ENCODE measurements around the gene SORCS2. TPM values are rescaled to one million over a fixed set of nuclear protein-coding genes. Genes with fewer than 3 reads are reported as not detected.

The SORCS2 gene
- total RNA-seq, 2 experiments from 2014 or later, result 0.07 TPM

DNA sequence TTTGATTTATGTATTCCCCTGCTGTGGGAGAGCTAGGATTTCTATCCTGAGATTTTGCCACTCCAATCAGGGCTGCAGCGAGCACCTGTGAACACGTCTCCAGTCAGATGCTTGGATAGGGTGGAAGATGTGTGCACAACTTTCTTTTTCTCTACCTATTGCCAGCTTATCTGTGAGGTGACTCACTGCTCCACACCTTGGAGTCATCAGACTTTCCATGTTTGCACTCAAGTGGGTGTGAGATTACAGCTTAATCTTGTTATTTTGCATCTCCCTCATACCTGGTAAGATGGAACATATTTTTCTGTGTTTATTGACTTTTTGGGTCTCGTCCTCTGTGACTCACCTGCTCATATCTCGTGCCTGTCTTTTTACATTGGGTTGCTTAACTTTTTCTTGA lies 210.2 kb downstream of the SORCS2 start:
- Mint-ChIP-seq H3K27me3 (peaks cover 18% of the 10 kb centered on the region), H3K27ac (no peak overlapping the region), H3K4me3 (no peak overlapping the region), H3K36me3 (no peaks in the 10 kb centered on the region), H3K4me1 (ENCODE audit: low read depth) (no peaks in the 10 kb centered on the region), H3K9me3 (peaks cover 3% of the 10 kb centered on the region)
- ChIA-PET POLR2A (no interaction called here), CTCF (no interaction called here)
- intact Hi-C loops (cut with micrococcal nuclease), result no loop called here
- DNase-seq, result no peak

- peaks cover 15% of the 10 kb centered on the region for H3K27me3 Mint-ChIP-seq
- H3K4me1 Mint-ChIP-seq (ENCODE audit: low read depth), result no peaks in the 10 kb centered on the region
- H3K4me3 Mint-ChIP-seq, result no peak overlapping the region
- peaks cover 3% of the 10 kb centered on the region for H3K9me3 Mint-ChIP-seq
- DNase-seq, result no peak
- no peak overlapping the region for H3K27ac Mint-ChIP-seq
- H3K36me3 Mint-ChIP-seq, result no peaks in the 10 kb centered on the region
- intact Hi-C loops (cut with micrococcal nuclease), result no loop called here
- POLR2A ChIA-PET, result no interaction called here
- CTCF ChIA-PET, result no interaction called here
These were observed 210.7 kb downstream of the SORCS2 start for GRCh38 chr4:7403001-7403400.

- POLR2A ChIA-PET, result no interaction called here
- Mint-ChIP-seq H3K27me3 (peaks cover 11% of the 10 kb centered on the region), H3K4me3 (no peak overlapping the region), H3K36me3 (peaks cover 2% of the 10 kb centered on the region), H3K4me1 (ENCODE audit: low read depth) (no peaks in the 10 kb centered on the region), H3K9me3 (peaks cover 15% of the 10 kb centered on the region), H3K27ac (no peak overlapping the region)
- CTCF ChIA-PET, result no interaction called here
- DNase-seq, result no peak
- intact Hi-C loops (cut with micrococcal nuclease), result no loop called here
These were observed 215.8 kb downstream of the SORCS2 start for GRCh38 chr4:7408166-7408565.

DNA sequence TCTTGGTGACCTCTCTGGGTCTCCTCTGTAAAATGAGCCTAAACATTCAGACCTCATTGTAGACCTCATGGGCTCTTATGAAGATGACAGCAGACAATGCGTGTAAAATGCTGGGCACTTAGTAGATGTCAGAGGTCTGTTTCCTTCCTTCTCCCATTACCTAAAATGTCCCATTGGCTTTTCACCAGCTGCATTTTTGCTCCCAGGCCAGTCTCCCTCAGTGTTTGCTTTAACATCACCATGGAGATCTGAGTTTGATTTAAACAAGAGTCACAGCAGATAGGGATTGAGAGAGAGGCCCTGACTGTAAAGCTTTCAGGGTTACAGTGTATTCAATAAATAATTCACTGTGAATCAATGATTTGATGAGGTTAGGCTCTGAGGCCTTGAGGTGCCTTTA lies 218.1 kb downstream of the SORCS2 start:
- no peak for DNase-seq
- Mint-ChIP-seq H3K27me3 (peaks cover 19% of the 10 kb centered on the region), H3K27ac (no peak overlapping the region), H3K36me3 (peaks cover 2% of the 10 kb centered on the region), H3K4me1 (ENCODE audit: low read depth) (no peaks in the 10 kb centered on the region), H3K9me3 (peaks cover 15% of the 10 kb centered on the region), H3K4me3 (no peak overlapping the region)
- CTCF ChIA-PET, result no interaction called here
- intact Hi-C loops (cut with micrococcal nuclease), result no loop called here
- POLR2A ChIA-PET, result no interaction called here

GRCh38 chr4:7411491-7411890 lies 219.2 kb downstream of the SORCS2 start:
- DNase-seq, result no peak
- ChIA-PET POLR2A (no interaction called here), CTCF (no interaction called here)
- no peak overlapping the region for H3K27ac Mint-ChIP-seq
- H3K27me3 Mint-ChIP-seq, result peaks cover 24% of the 10 kb centered on the region
- intact Hi-C loops (cut with micrococcal nuclease), result no loop called here
- peaks cover 16% of the 10 kb centered on the region for H3K9me3 Mint-ChIP-seq
- no peaks in the 10 kb centered on the region for H3K4me1 Mint-ChIP-seq (ENCODE audit: low read depth)
- H3K4me3 Mint-ChIP-seq, result no peak overlapping the region
- H3K36me3 Mint-ChIP-seq, result peaks cover 2% of the 10 kb centered on the region

DNA sequence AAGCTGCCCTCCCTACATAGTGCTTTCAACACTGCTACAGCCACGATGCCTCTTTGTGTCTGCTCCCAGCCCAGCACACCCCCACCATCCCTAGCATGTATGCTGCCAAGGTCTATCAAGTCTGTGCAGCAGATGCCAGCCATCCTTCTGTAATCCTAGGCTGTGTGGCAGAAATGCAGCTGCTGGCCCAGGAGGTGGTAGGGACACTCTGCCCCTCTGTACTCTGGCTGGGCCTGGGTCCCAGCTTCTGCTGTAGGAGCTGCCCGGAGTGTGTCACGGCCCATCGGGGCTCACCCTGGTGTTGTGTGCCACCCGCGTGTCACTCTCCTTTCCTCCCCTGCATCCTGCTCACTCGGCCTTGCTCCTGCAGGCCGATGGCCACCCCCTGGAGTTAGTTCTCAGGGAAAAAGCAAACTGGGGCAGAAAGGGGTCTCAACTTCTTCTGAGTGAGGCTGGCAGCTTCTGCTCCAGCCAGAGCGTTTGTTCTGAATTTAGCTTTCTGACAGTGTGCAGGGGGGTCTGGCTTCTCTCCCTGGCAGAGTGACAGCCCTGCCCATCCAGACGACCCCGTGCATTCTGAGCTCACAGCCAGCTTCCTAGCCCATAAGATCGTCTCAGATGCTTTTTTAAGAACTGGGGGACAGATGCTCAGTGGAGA lies 219.7 kb downstream of the SORCS2 start:
- H3K4me1 Mint-ChIP-seq (ENCODE audit: low read depth), result no peaks in the 10 kb centered on the region
- intact Hi-C loops (cut with micrococcal nuclease), result no loop called here
- H3K9me3 Mint-ChIP-seq, result peaks cover 20% of the 10 kb centered on the region
- no peak overlapping the region for H3K4me3 Mint-ChIP-seq
- peaks cover 28% of the 10 kb centered on the region for H3K27me3 Mint-ChIP-seq
- no peak for DNase-seq
- ChIA-PET CTCF (no interaction called here), POLR2A (no interaction called here)
- H3K27ac Mint-ChIP-seq, result no peak overlapping the region
- peaks cover 2% of the 10 kb centered on the region for H3K36me3 Mint-ChIP-seq

DNA sequence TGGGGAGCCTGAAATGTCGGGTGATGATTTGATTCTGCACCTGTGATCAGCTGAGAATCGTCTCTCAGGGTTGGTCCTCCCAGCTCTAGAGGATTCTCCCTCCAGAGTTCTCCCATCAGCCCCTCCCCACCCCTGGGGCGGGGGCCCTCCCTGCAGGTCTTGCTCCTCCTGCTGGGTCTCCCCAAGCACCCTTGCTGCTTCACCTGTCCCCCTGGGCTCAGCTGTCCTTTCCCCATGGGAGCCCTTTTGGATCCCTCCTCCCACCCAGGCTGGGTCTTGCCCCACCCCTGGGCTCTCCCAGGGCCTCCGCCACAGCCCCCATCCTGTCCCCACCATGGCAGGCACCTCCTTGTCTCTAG lies 220.2 kb downstream of the SORCS2 start:
- Mint-ChIP-seq H3K27me3 (peaks cover 28% of the 10 kb centered on the region), H3K9me3 (peaks cover 18% of the 10 kb centered on the region), H3K36me3 (peaks cover 2% of the 10 kb centered on the region), H3K4me1 (ENCODE audit: low read depth) (no peaks in the 10 kb centered on the region), H3K27ac (no peak overlapping the region), H3K4me3 (no peak overlapping the region)
- DNase-seq, result no peak
- POLR2A ChIA-PET, result no interaction called here
- CTCF ChIA-PET, result no interaction called here
- intact Hi-C loops (cut with micrococcal nuclease), result no loop called here

GRCh38 chr4:7414046-7414445 lies 221.7 kb downstream of the SORCS2 start:
- intact Hi-C loops (cut with micrococcal nuclease), result no loop called here
- H3K27me3 Mint-ChIP-seq, result peaks cover 28% of the 10 kb centered on the region
- CTCF ChIA-PET, result no interaction called here
- POLR2A ChIA-PET, result no interaction called here
- peaks cover 19% of the 10 kb centered on the region for H3K9me3 Mint-ChIP-seq
- H3K4me3 Mint-ChIP-seq, result no peak overlapping the region
- no peak for DNase-seq
- H3K27ac Mint-ChIP-seq, result no peak overlapping the region
- no peaks in the 10 kb centered on the region for H3K36me3 Mint-ChIP-seq
- H3K4me1 Mint-ChIP-seq (ENCODE audit: low read depth), result no peaks in the 10 kb centered on the region

DNA sequence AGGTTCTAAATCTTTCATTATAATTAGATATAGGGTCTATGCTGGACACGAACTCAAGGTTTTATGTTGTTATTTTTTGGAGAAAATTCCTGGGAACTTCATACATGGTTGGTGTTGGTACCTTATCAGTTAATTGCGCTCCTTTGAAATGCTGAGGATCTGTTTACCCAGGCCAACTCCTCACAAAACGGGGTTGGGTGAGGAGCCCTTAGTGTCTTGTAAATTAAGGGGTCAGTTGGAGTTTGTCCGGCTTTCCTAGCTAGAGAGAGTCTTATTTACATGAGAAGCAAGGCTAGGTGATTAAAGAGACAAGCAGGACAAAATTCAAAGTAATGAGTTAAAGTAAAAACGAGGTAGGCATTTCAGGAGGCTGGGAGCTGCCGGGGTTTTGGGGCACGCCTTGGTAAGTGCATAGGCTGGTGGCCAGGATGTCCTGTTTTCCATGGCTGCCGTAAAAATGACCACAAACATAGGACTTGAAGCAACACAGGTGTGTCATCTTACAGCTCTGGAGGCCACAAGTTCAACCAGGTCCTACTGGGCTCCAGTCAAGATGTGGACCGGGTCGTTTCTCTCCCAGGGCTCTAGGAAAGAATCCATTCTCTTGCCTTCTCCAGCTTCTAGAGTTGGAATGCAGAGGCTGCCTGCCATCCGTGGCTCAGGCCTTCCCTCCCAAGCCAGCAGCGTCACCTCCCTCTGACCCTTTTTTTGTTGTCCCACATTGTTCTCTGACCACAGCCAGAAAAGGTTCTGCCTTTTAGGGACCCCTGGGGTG lies 222.6 kb downstream of the SORCS2 start:
- H3K27ac Mint-ChIP-seq, result no peak overlapping the region
- H3K9me3 Mint-ChIP-seq, result peaks cover 15% of the 10 kb centered on the region
- CTCF ChIA-PET, result no interaction called here
- intact Hi-C loops (cut with micrococcal nuclease), result no loop called here
- POLR2A ChIA-PET, result no interaction called here
- H3K4me3 Mint-ChIP-seq, result no peak overlapping the region
- DNase-seq, result no peak
- no peaks in the 10 kb centered on the region for H3K4me1 Mint-ChIP-seq (ENCODE audit: low read depth)
- H3K36me3 Mint-ChIP-seq, result no peaks in the 10 kb centered on the region
- H3K27me3 Mint-ChIP-seq, result peaks cover 25% of the 10 kb centered on the region

GRCh38 chr4:7415927-7416686 lies 223.8 kb downstream of the SORCS2 start:
- H3K27ac Mint-ChIP-seq, result no peak overlapping the region
- intact Hi-C loops (cut with micrococcal nuclease), result no loop called here
- H3K4me1 Mint-ChIP-seq (ENCODE audit: low read depth), result no peaks in the 10 kb centered on the region
- no peak overlapping the region for H3K4me3 Mint-ChIP-seq
- no peak for DNase-seq
- no peaks in the 10 kb centered on the region for H3K36me3 Mint-ChIP-seq
- H3K9me3 Mint-ChIP-seq, result peaks cover 15% of the 10 kb centered on the region
- peaks cover 23% of the 10 kb centered on the region for H3K27me3 Mint-ChIP-seq
- POLR2A ChIA-PET, result no interaction called here
- CTCF ChIA-PET, result no interaction called here

DNA sequence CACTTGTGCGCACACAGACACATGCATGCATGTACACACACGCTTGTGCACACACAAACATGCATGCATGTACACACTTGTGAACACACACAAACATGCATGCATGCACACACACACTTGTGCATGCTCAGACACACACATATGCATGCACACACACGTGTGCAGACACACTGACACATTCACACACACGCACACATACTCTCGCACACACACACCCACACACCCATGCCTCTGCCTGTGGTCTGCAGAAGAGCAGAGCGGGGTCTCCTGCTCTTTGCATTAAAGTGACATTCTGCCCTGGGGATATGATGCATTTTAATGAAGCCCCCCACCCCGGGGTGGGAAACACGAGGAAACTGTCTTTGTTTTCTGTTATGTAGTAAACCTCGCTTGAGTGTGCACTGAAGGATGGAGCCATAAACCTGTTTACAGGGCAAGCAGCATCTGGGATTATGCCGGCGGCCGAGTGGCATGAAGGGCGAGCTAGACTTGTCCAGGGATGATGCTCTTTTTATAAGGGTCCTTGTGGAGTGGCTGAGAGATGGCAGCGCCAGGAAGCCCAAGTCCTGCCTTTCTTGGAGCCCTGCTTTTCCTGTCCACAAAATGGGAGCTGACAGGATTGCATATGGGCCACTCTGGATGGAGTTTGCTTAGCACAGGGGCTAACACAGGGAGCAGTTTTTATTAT lies 224.6 kb downstream of the SORCS2 start:
- CTCF ChIA-PET, result no interaction called here
- no peak overlapping the region for H3K4me3 Mint-ChIP-seq
- H3K4me1 Mint-ChIP-seq (ENCODE audit: low read depth), result no peaks in the 10 kb centered on the region
- no peak for DNase-seq
- no peak overlapping the region for H3K27ac Mint-ChIP-seq
- no peaks in the 10 kb centered on the region for H3K36me3 Mint-ChIP-seq
- peaks cover 23% of the 10 kb centered on the region for H3K27me3 Mint-ChIP-seq
- intact Hi-C loops (cut with micrococcal nuclease), result no loop called here
- POLR2A ChIA-PET, result no interaction called here
- H3K9me3 Mint-ChIP-seq, result peaks cover 15% of the 10 kb centered on the region

DNA sequence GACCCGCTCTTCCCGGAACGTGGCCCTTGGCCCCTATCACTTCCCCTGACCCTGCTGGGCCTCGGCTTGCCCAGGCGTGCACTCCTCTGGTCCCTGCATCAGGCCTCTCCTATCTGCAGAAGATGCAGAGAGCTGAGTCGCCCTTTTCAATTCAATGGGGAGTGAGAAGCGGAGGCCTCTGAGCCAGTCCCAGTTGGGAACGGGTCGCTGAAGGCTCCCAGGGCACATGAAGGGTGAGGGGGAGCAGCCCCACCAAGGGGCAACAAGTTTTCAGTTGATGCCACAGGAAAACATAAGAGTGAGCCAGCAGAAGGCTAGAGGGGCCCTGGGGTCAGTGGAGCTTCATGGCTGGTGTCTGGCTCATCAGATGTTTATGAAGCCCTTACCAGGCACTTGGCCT lies 225.3 kb downstream of the SORCS2 start:
- H3K9me3 Mint-ChIP-seq, result peaks cover 15% of the 10 kb centered on the region
- H3K27ac Mint-ChIP-seq, result no peak overlapping the region
- H3K4me3 Mint-ChIP-seq, result no peak overlapping the region
- no peaks in the 10 kb centered on the region for H3K36me3 Mint-ChIP-seq
- no peaks in the 10 kb centered on the region for H3K4me1 Mint-ChIP-seq (ENCODE audit: low read depth)
- peaks cover 22% of the 10 kb centered on the region for H3K27me3 Mint-ChIP-seq
- peak; percentile 3 for DNase-seq
- ChIA-PET CTCF (no interaction called here), POLR2A (no interaction called here)
- intact Hi-C loops (cut with micrococcal nuclease), result no loop called here

All from activated CD4-positive, alpha-beta memory T cell treated with anti-CD3 and anti-CD28 coated beads for 36 hours (primary cell).